22Rv1 (cell line): ENCODE data around the gene CPSF4.

Experiments used
- H3K27ac ChIP-seq: fragments of 450-650 bp; 2 replicates; pipeline ENCODE4 v1.5.1; 2017
- ZFX ChIP-seq: fragments of 450-650 bp; IDR thresholded peaks from 2 replicates; pipeline ENCODE4 v1.6.1; 2017; ENCODE audit warnings: antibody characterized with exemption, borderline replicate concordance
- TF ChIP-seq, protein P1 (sequence below): fragments of 450-650 bp; IDR thresholded peaks from 2 replicates; pipeline ENCODE4 v1.5.1; 2017; ENCODE audit warnings: mild to moderate bottlenecking

Gene CPSF4

DNA sequence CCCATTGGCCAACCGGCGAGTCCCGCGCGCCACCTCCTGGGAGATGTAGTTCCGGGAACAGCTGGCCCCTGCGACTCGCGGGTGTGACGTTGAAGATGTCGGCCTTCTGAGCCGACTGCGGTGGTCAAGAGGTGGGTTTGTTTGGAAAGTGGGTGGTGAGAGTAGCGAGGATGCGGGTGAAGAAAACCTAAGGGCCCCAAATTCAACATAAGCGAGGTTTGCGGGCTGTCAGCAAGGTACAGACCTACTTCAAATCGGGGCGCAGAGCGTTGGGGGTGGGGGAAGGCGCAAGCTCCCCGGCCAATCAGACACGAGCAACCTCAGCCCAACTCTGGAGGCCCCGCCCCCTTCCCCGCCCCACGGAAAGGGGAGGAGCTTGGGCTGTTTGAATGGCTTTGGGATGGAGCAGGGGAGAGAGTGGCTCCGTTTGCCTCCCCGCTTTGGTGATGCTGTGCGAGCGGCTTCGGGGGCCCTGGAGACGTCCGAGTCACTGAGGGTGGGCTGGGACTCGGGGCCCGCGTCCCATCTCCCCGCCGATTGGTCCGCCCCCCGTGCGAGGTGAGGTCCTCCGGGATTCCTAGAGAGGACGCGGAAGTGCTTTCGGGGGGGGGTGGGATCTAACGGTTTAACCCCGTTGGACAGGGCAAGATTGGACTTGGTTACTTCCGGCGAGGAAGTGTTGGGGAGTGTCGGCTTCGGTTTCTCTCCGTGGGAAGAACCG lies 66.0 kb downstream of the CPSF4 start, which contains the start of gene ZKSCAN5:
ZKSCAN5 (plus strand) TSS at position 60 of the 721 bp plus-strand sequence. CDS start 1,383 bp downstream, outside the sequence.
- H3K27ac ChIP-seq, result peak within 1 kb of the TSS; percentile 76
- TF ChIP-seq, protein P1, sequence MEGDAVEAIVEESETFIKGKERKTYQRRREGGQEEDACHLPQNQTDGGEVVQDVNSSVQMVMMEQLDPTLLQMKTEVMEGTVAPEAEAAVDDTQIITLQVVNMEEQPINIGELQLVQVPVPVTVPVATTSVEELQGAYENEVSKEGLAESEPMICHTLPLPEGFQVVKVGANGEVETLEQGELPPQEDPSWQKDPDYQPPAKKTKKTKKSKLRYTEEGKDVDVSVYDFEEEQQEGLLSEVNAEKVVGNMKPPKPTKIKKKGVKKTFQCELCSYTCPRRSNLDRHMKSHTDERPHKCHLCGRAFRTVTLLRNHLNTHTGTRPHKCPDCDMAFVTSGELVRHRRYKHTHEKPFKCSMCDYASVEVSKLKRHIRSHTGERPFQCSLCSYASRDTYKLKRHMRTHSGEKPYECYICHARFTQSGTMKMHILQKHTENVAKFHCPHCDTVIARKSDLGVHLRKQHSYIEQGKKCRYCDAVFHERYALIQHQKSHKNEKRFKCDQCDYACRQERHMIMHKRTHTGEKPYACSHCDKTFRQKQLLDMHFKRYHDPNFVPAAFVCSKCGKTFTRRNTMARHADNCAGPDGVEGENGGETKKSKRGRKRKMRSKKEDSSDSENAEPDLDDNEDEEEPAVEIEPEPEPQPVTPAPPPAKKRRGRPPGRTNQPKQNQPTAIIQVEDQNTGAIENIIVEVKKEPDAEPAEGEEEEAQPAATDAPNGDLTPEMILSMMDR, result no peak
- no peak for TF ChIP-seq ZFX

DNA sequence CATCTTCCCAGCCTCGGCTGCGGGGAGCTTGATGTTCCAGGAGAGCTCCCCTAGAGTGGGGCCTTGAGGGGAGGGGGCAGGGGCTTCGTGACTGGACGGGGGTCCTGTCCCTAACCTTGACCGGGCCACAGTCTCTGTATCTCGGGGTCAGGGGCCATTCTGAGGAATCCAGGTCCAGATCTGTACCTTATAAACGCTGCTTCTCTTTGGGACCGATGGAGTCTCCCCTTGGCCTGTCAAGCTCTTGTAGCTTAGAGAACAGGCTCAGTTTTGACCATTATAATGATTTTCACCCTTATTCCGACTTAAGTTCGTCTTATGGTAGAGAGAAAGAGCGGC lies 66.5 kb downstream of the CPSF4 start:
- H3K27ac ChIP-seq, result peak overlapping the region; percentile 76
- TF ChIP-seq ZFX, result no peak
- TF ChIP-seq, protein P1, result no peak
